Stomach smooth muscle (tissue), 2 donors: ENCODE measurements around the gene NGDN.

Experiments used
- H3K27ac ChIP-seq: one replicate; pipeline ENCODE4 v1.7.0; 2013; ENCODE audit warnings: mild to moderate bottlenecking, low read length, inconsistent platforms
- H3K27me3 ChIP-seq, 2 donors: one replicate each; pipeline ENCODE4 v1.7.0; 2013; ENCODE audit warnings: low read length in 2 of 2; ENCODE audit not compliant: insufficient read depth in 2 of 2, control insufficient read depth in 1 of 2
- H3K36me3 ChIP-seq, 2 donors: one replicate each; pipeline ENCODE4 v1.7.0; 2013; ENCODE audit warnings: low read length in 2 of 2; ENCODE audit not compliant: control insufficient read depth in 2 of 2, insufficient read depth in 2 of 2
- H3K4me1 ChIP-seq: one replicate; pipeline ENCODE4 v1.7.0; 2013; ENCODE audit warnings: low read length; ENCODE audit not compliant: control insufficient read depth, insufficient read depth
- H3K4me3 ChIP-seq, 2 donors: one replicate each; pipeline ENCODE4 v1.7.0; 2013; ENCODE audit warnings: low read length in 2 of 2
- H3K9ac ChIP-seq, 2 donors: one replicate each; pipeline ENCODE4 v1.7.0; 2013; ENCODE audit warnings: low read length in 2 of 2, mild to moderate bottlenecking in 1 of 2
- H3K9me3 ChIP-seq, 2 donors: one replicate each; pipeline ENCODE4 v1.7.0; 2013; ENCODE audit warnings: low read length in 2 of 2; ENCODE audit not compliant: control insufficient read depth in 2 of 2
- donor health status: healthy.
- donor health status: Pancreatic carcinoma.

Gene NGDN

DNA sequence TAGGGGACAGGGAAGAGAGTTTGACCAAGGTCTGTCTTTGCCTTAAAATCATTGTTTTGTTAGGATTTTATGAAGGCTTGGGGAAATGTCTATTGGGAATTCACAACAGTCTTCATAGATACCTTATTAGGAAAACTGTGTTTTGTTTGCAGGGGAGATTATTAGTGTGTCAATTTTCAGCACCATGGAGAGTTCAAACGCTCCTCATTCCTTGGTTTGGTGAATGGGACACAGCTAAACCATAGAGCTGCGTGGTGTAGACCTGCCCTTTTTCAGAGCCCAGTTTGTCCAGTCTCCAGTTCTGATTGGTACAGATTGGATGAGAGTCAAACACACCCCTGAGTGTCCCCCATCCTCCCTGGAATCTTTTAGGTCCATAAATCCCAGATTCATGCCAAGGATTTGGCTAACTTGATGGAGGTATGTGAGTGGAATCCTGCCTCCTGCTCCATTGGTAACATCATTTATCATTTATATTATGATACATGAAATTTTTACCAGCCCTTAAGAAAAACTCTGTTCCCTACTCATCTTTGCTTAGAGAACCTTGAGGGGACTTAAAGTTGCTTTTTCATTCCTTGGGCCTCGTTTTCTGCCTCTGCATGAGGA is 12.0 kb downstream of the NGDN start:
- Histone ChIP-seq H3K36me3 (peaks cover 19 to 24% of the 10 kb centered on the region in 2 donors), H3K4me3 (no peak overlapping the region), H3K4me1 (no peaks in the 10 kb centered on the region), H3K9ac (no peak overlapping the region), H3K27me3 (no peaks in the 10 kb centered on the region), H3K27ac (no peak overlapping the region), H3K9me3 (no peaks in the 10 kb centered on the region)

DNA sequence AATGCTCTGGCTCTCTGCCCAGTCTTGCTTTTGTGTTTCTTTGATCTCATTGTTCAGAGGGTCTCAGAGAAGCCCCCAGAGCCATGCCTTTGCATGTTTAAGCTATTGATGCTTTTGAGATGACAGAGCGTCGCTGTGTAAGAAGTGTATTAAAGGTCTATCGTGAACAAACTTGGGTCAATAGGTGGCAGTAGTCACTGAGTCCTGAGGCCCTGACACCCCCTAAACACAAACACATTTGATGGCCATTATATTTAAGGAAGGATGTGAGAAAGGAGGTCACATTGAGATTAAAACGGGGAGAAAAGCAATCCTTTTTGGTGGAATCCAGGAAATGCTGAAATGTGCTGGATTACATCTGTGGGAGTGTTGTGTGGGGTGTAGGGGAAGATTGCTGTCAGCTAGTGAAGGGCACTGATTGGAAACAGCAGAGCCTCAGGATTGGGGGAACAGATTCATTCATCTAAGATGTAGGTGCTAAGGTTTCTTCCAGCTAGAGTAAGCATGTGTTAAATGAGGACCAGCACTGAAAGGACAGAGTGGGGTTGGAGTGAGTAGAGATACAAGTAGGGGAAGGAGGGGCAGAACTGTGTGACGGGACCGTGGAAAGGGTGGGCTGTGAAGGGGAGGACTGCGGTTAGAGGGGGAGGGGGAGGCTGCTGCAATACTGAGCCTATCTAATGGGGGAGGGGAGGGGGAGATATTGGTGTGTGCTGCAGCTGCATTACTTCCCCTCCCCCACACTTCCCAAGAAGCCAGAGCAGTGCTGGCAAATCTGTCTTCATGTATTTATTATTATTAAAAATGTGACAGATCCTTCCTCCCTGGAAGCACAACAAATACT is 12.7 kb downstream of the NGDN start:
- Histone ChIP-seq H3K36me3 (peaks cover 12 to 17% of the 10 kb centered on the region in 2 donors), H3K27ac (no peak overlapping the region), H3K9ac (no peak overlapping the region)

DNA sequence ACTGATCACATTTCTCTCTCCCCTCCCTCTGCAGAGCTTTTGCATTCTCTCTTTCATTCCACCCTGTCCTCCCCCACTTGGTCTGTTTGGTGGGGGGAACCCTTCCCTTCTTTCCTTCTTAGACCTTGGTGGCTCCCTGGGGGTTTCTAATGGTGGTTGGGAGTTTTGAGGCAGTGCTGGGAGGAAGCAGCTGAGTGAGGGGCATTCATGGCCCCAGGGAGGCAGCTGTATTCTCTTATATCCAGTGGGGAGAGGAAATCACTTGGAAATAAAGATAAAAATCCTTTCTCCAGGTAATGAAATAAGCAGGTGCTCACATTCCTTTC is 13.3 kb downstream of the NGDN start:
- Histone ChIP-seq H3K27me3 (no peaks in the 10 kb centered on the region), H3K36me3 (peaks cover 6 to 11% of the 10 kb centered on the region in 2 donors), H3K4me3 (no peak overlapping the region)

More for the DNA sequence above, 12.7 kb downstream of the NGDN start:
- Histone ChIP-seq H3K4me3 (no peak overlapping the region), H3K27me3 (no peaks in the 10 kb centered on the region), H3K9me3 (no peaks in the 10 kb centered on the region), H3K4me1 (no peaks in the 10 kb centered on the region)

DNA sequence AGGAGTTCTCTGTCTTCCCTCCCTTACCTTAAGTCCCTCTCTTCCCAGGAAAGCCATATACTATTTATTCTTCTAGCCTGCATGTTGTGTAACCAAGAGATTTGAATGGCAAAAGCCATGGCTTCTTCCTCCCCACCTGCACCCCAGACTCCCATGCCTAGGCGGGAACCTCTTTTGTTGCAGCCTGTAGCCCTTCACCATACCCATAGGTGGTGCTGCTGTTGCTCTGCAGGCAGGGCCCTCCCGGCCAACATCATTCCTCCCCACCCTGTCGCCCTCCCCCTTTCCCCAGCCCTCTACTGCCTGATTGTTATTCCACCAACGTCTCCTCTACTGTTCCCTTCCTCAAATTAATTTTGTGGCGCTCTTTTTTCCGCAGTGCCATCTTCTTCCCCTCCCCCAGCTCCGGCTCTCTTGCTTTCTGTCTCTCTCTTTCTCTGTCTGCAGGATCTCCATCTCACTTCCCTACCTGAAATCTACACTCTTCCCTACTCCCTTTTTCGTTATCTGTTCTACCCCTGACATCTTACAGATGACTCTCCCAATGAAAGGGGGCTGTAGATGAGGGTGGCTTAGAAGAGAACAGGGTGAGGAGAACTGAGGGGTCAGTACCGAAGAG is 13.8 kb downstream of the NGDN start:
- Histone ChIP-seq H3K4me1 (no peaks in the 10 kb centered on the region), H3K27me3 (no peaks in the 10 kb centered on the region), H3K36me3 (peaks cover 4 to 9% of the 10 kb centered on the region in 2 donors), H3K9me3 (no peaks in the 10 kb centered on the region), H3K9ac (no peak overlapping the region), H3K27ac (no peak overlapping the region), H3K4me3 (no peak overlapping the region)

More for the DNA sequence above, 13.3 kb downstream of the NGDN start:
- H3K4me1 ChIP-seq: no peaks in the 10 kb centered on the region
- H3K9me3 ChIP-seq: no peaks in the 10 kb centered on the region
- no peak overlapping the region for H3K9ac ChIP-seq
- H3K27ac ChIP-seq: no peak overlapping the region

DNA sequence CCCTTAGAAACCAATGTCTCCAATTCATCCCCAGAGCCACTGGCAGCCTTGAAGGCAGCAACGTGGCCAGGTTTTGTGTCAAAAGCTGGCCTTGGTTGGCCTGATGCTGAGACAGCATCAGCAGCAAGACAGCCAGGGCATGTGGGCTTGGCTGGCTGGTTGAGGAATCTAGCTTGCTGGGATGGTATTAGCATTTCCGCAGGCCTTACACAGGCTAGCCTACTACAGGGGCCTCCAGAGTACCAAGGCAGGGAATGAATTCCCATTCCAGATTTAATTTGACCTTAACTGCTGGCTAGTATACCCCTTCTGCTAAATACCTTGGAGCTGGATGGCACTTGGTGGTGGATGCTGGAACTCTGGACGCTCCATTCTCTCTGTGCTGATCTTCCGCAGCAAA is 15.8 kb downstream of the NGDN start:
- no peak overlapping the region for H3K27ac ChIP-seq
- H3K9me3 ChIP-seq: no peaks in the 10 kb centered on the region
- H3K4me3 ChIP-seq: no peak overlapping the region
- no peaks in the 10 kb centered on the region for H3K4me1 ChIP-seq
- peaks cover 5 to 6% of the 10 kb centered on the region in 2 donors for H3K36me3 ChIP-seq
- H3K9ac ChIP-seq: no peak overlapping the region
- H3K27me3 ChIP-seq: no peaks in the 10 kb centered on the region

DNA sequence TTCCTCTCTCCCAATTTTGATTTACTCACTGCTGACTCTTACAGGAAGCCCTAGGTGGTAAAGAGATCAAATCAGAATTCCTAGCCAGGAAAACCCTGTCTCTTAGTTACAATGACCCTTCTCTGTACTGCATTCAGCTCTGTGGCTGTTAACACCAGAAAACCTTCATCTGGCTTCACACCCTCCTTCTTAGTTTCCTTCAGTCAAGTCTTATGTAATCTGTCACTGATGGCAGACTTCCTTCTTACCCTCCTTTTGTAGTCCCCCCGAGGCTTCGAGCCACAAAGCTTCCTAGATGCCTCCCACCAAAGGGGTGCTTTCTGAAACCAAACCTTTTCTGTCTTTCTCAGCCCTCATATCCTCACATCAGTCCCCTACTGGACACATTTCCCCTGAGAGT is 16.5 kb downstream of the NGDN start:
- H3K4me3 ChIP-seq: no peak overlapping the region
- H3K27me3 ChIP-seq: no peaks in the 10 kb centered on the region
- H3K9ac ChIP-seq: no peak overlapping the region
- H3K36me3 ChIP-seq: peaks cover 5 to 6% of the 10 kb centered on the region in 2 donors
- H3K9me3 ChIP-seq: no peaks in the 10 kb centered on the region
- no peaks in the 10 kb centered on the region for H3K4me1 ChIP-seq
- no peak overlapping the region for H3K27ac ChIP-seq

- H3K27ac ChIP-seq: no peak overlapping the region
- peaks cover 5 to 6% of the 10 kb centered on the region in 2 donors for H3K36me3 ChIP-seq
- H3K27me3 ChIP-seq: no peaks in the 10 kb centered on the region
- H3K9me3 ChIP-seq: no peaks in the 10 kb centered on the region
- no peak overlapping the region for H3K4me3 ChIP-seq
- H3K9ac ChIP-seq: no peak overlapping the region
- H3K4me1 ChIP-seq: no peaks in the 10 kb centered on the region
These were observed 17.7 kb downstream of the NGDN start for GRCh38 chr14:23487216-23487615.

GRCh38 chr14:23492618-23493272 is 23.2 kb downstream of the NGDN start:
- no peak overlapping the region for H3K27ac ChIP-seq
- no peaks in the 10 kb centered on the region for H3K4me1 ChIP-seq
- H3K4me3 ChIP-seq: no peak overlapping the region
- no peak overlapping the region for H3K9ac ChIP-seq
- no peaks in the 10 kb centered on the region for H3K27me3 ChIP-seq
- H3K9me3 ChIP-seq: no peaks in the 10 kb centered on the region
- H3K36me3 ChIP-seq: peaks cover 2 to 4% of the 10 kb centered on the region in 2 donors

- Histone ChIP-seq H3K27me3 (no peaks in the 10 kb centered on the region), H3K9ac (no peak overlapping the region), H3K9me3 (no peaks in the 10 kb centered on the region), H3K4me3 (no peak overlapping the region), H3K4me1 (no peaks in the 10 kb centered on the region), H3K27ac (no peak overlapping the region), H3K36me3 (peaks cover 0 to 2% of the 10 kb centered on the region in 2 donors)
These were observed 24.7 kb downstream of the NGDN start for GRCh38 chr14:23494223-23494622.

DNA sequence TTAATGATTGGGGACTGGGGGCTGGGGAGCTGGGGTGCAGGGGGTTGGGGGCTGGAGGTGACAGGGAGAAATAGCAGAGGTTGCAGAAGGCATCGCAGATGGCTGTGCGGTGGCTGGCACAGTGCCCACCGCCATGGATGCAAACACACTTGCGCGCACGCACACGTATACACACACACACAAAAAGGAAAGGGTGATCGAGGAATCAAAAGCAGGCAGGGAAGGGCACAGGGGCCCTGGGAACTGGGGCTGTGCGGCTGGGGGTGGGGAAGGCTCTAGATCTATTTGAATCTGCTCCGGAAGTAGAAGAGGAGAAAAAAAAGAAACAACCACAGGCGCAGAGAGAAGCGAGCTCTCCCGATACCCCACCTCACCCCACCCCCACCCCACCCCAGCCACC is 42.7 kb downstream of the NGDN start:
- H3K9ac ChIP-seq: no peak overlapping the region
- H3K4me1 ChIP-seq: peaks cover 22% of the 10 kb centered on the region
- H3K4me3 ChIP-seq: peak overlapping the region in 1 of 2 donors; percentile 63
- H3K9me3 ChIP-seq: no peaks in the 10 kb centered on the region
- H3K27ac ChIP-seq: no peak overlapping the region
- no peaks in the 10 kb centered on the region for H3K27me3 ChIP-seq
- H3K36me3 ChIP-seq: peaks cover 0 to 3% of the 10 kb centered on the region in 2 donors
